Fibroblast of lung (primary cell): ENCODE results near the gene RANBP3L. TPM values are rescaled to one million over a fixed set of nuclear protein-coding genes. Genes with fewer than 3 reads are reported as not detected.

ENCODE experiments used
- DNase-seq, 2 donors: peaks; one replicate each; pipeline versions ENCODE4 v3.0.0 to v3.0.0-alpha.2; 2010; ENCODE audit warnings: low read depth in 2 of 2
- H2AFZ ChIP-seq: 2 replicates; pipeline ENCODE4 v1.5.1; 2012; ENCODE audit warnings: low read length, control low read depth, inconsistent platforms
- H3K27ac ChIP-seq: 2 replicates; pipeline ENCODE4 v1.5.1; 2011; ENCODE audit warnings: low read length, control low read depth; ENCODE audit not compliant: insufficient read depth
- H3K27me3 ChIP-seq: 2 replicates; pipeline ENCODE4 v1.5.1; 2011; ENCODE audit warnings: mild to moderate bottlenecking, low read length; ENCODE audit not compliant: control insufficient read depth, insufficient read depth
- H3K36me3 ChIP-seq: 2 replicates; pipeline ENCODE4 v1.5.1; 2011; ENCODE audit warnings: low read length; ENCODE audit not compliant: control insufficient read depth, insufficient read depth
- H3K4me1 ChIP-seq: 2 replicates; pipeline ENCODE4 v1.5.1; 2011; ENCODE audit warnings: low read length; ENCODE audit not compliant: control insufficient read depth, insufficient read depth; ENCODE audit errors: extremely low read depth
- H3K4me2 ChIP-seq: 2 replicates; pipeline ENCODE4 v1.5.1; 2011; ENCODE audit warnings: low read length, control low read depth; ENCODE audit not compliant: insufficient read depth; ENCODE audit errors: extremely low read depth
- H3K4me3 ChIP-seq, 4 experiments: fragments of 200-600 bp in 1 of 4; sonication (generic) in 1 of 4; replicated peaks in 1 of 4; 2 replicates each; pipeline ENCODE4 v1.5.1; 2011 to 2016; ENCODE audit warnings: low read length in 4 of 4, low read depth in 3 of 4, mild to moderate bottlenecking in 3 of 4, control low read depth in 2 of 4, inconsistent platforms in 1 of 4, mixed read lengths in 1 of 4; ENCODE audit not compliant: insufficient read depth in 1 of 4; ENCODE audit errors: control extremely low read depth in 1 of 4
- H3K79me2 ChIP-seq: 2 replicates; pipeline ENCODE4 v1.5.1; 2012; ENCODE audit warnings: mild to moderate bottlenecking, low read length, inconsistent platforms; ENCODE audit not compliant: control insufficient read depth, insufficient read depth
- H3K9ac ChIP-seq: 2 replicates; pipeline ENCODE4 v1.5.1; 2011; ENCODE audit warnings: mild to moderate bottlenecking, low read length, control low read depth; ENCODE audit not compliant: insufficient read depth
- H3K9me3 ChIP-seq: 2 replicates; pipeline ENCODE4 v1.5.1; 2012; ENCODE audit warnings: low read depth, low read length; ENCODE audit not compliant: control insufficient read depth, insufficient read depth
- H4K20me1 ChIP-seq: 2 replicates; pipeline ENCODE4 v1.5.1; 2011; ENCODE audit warnings: low read length; ENCODE audit not compliant: control insufficient read depth, insufficient read depth; ENCODE audit errors: extremely low read depth
- EZH2 ChIP-seq: IDR thresholded peaks from 2 replicates; pipeline ENCODE4 v1.5.1; 2012; ENCODE audit warnings: low read length, control low read depth, mild to moderate bottlenecking; ENCODE audit errors: missing control alignments
- polyA plus RNA-seq, 2 donors: library from polyadenylated mRNA; depleted of rRNA in 1 of 2; stranded (reverse) in 1 of 2; unstranded in 1 of 2; fragments of >200 nt; gene quantifications; 2 replicates each; pipeline ENCODE4 v1.2.1, GENCODE V29; 2011 to 2012; ENCODE audit warnings: missing spikeins in 1 of 2
- total RNA-seq: library from RNA; depleted of rRNA; stranded (reverse); fragments of >200 nt; gene quantifications from 2 replicates; pipeline ENCODE4 v1.2.1, GENCODE V29; 2014
- TF ChIP-seq, protein P1 (sequence below), 2 donors: IDR thresholded peaks in 1 of 2; conservative IDR thresholded peaks in 1 of 2; 1 replicate in 1 of 2; 2 replicates in 1 of 2; pipeline ENCODE4 v1.5.1; 2011 to 2012; ENCODE audit warnings: low read length in 2 of 2, control low read depth in 1 of 2, inconsistent platforms in 1 of 2, low read depth in 1 of 2, mild to moderate bottlenecking in 1 of 2

Gene RANBP3L
- total and polyA plus RNA-seq, 2 donors (not counting 1 experiment from before 2014, with no cell fraction given) = 0.09 TPM; not detected in 1

DNA sequence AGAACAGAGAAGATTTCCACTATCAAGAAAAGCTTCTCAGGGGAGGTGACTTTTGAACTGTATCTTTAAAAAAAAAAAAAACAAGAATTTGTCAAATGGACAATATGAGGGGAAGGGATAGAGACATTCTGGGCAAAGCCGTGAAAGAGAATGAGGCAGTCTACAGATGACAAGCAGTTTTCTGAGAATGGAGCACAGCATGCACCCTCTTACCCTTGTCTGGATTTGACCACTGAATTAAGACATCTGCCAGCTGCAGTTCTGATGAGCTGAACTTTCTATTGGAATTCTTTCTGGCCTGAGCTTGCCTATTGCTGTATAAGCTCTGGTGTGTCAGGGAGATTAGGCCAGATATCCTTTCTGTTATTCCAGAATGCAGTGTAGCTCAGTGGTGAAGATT is 10.3 kb upstream of the RANBP3L start:
- Histone ChIP-seq H3K4me3 (no peak overlapping the region), H3K4me1 (no peaks in the 10 kb centered on the region), H3K9me3 (no peaks in the 10 kb centered on the region), H3K27me3 (no peaks in the 10 kb centered on the region), H3K9ac (no peak overlapping the region), H2AFZ (no peak overlapping the region), H3K27ac (no peak overlapping the region), H3K36me3 (no peaks in the 10 kb centered on the region), H3K4me2 (no peak overlapping the region), H4K20me1 (no peaks in the 10 kb centered on the region), H3K79me2 (no peaks in the 10 kb centered on the region)
- peak in 1 of 2 donors; percentile 30 for DNase-seq
- TF ChIP-seq, protein P1, sequence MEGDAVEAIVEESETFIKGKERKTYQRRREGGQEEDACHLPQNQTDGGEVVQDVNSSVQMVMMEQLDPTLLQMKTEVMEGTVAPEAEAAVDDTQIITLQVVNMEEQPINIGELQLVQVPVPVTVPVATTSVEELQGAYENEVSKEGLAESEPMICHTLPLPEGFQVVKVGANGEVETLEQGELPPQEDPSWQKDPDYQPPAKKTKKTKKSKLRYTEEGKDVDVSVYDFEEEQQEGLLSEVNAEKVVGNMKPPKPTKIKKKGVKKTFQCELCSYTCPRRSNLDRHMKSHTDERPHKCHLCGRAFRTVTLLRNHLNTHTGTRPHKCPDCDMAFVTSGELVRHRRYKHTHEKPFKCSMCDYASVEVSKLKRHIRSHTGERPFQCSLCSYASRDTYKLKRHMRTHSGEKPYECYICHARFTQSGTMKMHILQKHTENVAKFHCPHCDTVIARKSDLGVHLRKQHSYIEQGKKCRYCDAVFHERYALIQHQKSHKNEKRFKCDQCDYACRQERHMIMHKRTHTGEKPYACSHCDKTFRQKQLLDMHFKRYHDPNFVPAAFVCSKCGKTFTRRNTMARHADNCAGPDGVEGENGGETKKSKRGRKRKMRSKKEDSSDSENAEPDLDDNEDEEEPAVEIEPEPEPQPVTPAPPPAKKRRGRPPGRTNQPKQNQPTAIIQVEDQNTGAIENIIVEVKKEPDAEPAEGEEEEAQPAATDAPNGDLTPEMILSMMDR (conservative IDR thresholded peaks at IDR 0.05 in 1 of 2, IDR thresholded peaks at IDR 0.05 in 1 of 2; ENCODE audit: low read depth in 1 of 2, low read length in 2 of 2) = no peak
- no peak for TF ChIP-seq EZH2

DNA sequence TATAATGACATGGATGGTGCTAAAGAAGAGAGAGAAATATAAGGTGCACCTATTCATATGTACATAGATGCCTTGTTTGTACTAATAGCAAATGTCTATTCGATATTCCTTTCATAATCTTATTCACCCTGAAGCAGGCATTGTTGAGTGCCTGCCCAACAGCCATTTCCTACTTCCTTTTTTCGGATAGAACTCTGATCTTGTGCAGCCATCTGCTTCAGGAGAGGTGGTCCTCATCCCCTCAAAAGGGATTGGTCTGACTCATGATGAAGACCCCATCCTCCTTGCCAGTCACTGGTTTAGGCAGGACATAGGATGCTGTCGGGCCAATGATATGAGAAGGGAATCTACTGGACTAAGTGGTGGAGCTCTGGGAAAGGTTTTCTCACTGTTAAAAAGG is 8.4 kb upstream of the RANBP3L start:
- Histone ChIP-seq H3K36me3 (no peaks in the 10 kb centered on the region), H3K9me3 (no peaks in the 10 kb centered on the region), H3K4me3 (no peak overlapping the region), H4K20me1 (no peaks in the 10 kb centered on the region), H3K4me2 (no peak overlapping the region), H3K27ac (no peak overlapping the region), H3K27me3 (no peaks in the 10 kb centered on the region), H2AFZ (no peak overlapping the region), H3K4me1 (peaks cover 5% of the 10 kb centered on the region), H3K9ac (no peak overlapping the region), H3K79me2 (no peaks in the 10 kb centered on the region)
- no peak for DNase-seq
- no peak for TF ChIP-seq EZH2

DNA sequence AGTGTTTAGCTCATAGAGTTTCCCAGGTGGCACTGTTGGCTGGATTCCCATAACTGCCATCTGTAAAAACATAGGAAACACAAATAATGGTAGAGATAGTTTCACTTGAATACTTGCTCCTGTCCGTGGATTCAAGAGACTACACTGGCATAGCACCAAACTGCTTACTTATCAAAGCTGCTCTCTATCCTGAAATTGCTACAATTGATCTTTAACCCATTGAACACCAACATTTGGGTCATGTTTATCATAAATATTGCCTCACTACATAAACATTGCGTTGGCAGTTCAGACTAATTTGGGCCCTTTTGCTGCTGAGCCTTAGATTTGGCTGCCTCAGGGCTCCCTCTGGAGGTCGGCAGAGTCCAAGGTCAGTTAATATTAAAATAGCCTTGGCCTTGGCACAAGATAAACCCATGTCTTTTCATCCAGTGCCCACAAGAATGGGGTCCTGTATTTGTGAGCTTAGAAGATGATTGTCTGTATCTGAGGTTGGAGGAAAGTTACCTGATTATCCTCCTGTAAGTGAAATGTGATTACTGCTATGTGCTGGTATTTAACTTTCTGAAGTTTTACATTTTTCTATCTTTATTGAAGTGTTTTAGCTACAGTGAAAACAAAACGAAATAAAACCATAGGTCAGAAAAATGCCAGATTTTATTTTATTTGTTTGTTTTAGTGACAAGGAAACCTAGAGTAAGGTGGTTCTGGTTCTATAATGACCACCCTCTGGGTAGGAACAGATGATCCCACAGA is 4.0 kb upstream of the RANBP3L start:
- Histone ChIP-seq H3K79me2 (no peaks in the 10 kb centered on the region), H3K36me3 (no peaks in the 10 kb centered on the region), H3K9me3 (no peaks in the 10 kb centered on the region), H2AFZ (peak overlapping the region; percentile 28), H3K27me3 (no peaks in the 10 kb centered on the region), H3K4me3 (no peak overlapping the region), H3K27ac (no peak overlapping the region), H3K4me2 (peak overlapping the region; percentile 63), H4K20me1 (no peaks in the 10 kb centered on the region), H3K4me1 (peaks cover 9% of the 10 kb centered on the region), H3K9ac (no peak overlapping the region)
- TF ChIP-seq, protein P1 (conservative IDR thresholded peaks at IDR 0.05 in 1 of 2, IDR thresholded peaks at IDR 0.05 in 1 of 2; ENCODE audit: low read depth in 1 of 2, low read length in 2 of 2) = peak; percentile 77 to 88
- TF ChIP-seq EZH2 = no peak
- DNase-seq = peak; percentile 40 to 86
